ENCODE results near the gene HAVCR1.
"Not testable (repeated sequence)": the region's sequence is repeated elsewhere in the genome, so short reads cannot be mapped to it uniquely, and the experiment has no call there.

The HAVCR1 gene

DNA sequence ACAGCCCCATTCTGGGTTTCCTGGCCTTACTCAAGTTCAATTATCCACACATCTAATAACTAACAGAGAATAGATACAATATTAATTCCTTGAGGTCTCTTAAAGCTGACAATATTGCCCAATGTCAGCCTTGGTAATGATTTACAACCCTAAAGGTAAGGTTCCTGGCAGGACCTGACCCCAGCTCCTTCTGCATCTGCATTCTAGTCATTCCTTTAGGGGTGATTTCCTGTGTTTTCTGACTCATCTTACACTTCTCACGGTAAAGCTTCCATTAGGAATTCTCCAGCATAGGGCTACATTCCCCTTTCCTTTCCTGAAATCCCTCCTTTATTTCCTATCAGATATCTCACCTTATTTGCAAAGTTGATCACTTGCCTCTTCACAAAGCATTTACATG is 9.3 kb downstream of the HAVCR1 start:
- no peak for DNase-seq

DNA sequence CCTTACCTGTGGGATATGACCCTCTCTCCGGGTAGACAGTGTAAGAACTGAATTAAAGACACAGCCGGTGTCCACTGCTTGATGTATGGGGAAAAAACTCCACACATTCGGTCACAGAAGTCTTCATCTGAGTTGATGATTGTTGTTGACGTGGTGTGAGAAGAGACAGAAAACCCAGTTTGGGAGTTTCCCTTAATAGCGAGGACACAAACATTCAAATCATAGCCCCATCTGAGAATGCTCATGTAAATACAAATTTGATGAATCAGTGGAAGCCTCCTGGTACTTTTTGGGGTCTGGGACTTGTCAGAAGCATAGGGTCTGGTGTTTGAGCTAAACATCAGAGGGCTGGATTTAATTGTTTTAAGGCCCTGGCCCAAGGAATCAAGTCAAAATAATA is 11.0 kb downstream of the HAVCR1 start:
- no peak for DNase-seq

DNA sequence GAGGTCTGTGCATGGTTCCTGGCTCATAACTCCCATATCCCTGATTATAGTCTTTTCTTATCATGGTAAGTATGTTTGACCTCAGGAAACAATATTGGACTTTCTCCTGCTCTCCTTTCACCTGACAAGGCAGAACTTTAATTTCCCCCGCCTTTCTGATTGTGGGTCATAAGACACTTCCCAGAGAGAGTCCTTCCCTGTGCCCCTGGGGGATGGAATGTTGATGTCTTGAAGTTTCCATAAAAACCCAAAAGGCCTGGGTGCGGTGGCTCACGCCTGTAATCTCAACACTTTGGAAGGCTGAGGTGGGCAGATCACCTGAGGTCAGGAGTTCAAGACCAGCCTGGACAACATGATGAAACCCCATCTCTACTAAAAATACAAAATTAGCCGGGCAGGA is 11.9 kb downstream of the HAVCR1 start:
- not testable (repeated sequence) for DNase-seq

GRCh38 chr5:157046041-157046440 is 12.9 kb downstream of the HAVCR1 start:
- no peak for DNase-seq

- no peak for DNase-seq
Observed at GRCh38 chr5:157045601-157046000, 13.3 kb downstream of the HAVCR1 start.

DNA sequence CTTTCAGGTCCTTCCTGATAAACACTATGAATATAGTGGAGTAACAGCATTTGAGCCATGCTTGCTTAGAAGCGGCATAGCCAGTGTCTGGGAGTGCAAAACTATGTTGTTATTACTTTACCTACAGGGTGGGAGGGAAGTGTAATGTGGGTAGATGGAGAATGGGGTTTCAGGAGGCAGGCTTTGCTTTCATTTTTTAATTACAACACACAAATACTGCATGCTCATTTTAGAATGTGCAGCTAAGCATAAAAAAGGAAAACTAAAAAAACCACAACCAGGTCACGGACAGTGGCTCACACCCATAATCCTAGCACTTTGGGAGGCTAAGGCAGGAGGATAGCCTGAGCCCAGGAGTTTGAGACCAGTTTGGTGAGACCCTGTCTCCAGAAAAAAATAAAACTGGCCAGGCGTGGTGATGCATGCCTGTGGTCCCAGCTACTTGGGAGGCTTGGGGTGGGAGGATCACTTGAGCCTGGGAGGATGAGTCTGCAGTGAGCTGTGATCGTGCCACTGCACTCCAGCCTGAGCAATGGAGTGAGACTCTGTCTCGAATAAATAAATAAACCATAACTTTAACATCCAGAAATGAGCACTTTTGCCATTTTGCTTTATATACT is 20.2 kb downstream of the HAVCR1 start:
- no peak for DNase-seq

DNA sequence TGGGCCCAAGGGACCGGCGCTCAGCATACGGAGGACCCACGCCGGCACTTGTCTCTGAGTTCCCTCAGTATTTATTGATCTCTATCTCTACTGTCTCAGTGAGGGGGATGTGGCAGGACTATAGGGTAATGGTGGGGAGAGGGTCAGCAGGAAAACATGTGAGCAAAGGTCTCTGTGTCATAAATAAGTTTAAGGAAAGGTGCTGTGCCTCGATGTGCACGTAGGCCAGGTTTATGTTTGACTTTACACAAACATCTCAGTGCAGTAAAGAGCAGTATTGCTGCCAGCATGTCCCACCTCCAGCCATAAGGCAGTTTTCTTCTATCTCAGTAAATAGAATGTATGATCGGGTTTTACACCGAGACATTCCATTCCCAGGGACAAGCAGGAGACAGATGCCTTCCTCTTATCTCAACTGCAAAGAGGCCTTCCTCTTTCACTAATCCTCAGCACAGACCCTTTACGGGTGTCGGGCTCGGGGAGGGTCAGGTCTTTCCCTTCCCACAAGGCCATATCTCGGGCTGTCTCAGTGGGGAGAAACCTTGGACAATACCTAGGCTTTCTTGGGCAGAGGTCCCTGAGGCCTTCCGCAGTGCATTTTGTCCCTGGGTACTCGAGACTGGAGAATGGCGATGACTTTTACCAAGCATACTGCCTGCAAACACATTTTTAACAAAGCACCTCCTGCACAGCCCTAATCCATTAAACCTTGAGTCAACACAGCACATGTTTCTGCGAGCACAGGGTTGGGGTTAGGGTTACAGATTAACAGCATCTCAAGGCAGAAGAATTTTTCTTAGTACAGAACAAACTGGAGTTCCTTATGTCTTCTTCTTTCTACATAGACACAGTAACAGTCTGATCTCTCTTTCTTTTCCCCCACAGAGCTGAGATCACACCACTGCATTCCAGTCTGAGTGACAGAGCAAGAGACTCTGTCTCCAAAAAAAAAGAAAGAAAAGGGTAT is 24.5 kb downstream of the HAVCR1 start:
- not testable (repeated sequence) for DNase-seq

DNA sequence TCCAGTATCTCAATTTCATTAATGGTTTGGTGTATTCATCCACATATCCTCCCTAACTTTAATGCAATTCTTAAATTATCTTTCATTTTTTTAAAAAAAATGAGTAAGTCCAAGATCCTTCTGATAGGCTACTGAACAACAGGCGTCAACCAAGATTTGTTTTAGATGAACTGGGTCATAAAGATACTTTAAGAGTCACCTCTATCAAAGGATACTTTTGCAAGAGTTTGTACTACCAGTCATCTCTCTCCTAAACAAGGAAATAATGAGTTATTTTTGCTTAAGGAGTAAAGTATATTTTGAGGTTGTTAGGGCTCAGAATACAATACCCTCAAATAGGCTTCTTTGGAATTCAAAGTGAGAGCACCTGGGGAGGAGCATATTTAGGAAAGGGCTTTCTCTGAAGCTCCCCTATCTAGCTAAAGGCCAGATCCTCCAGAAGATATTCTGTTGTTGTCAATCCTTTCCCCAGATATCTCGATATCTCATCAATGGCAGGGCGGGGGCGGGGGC is 25.8 kb downstream of the HAVCR1 start:
- no peak for DNase-seq

- DNase-seq, result no peak
Observed at GRCh38 chr5:157030692-157031091, 28.2 kb downstream of the HAVCR1 start.

DNA sequence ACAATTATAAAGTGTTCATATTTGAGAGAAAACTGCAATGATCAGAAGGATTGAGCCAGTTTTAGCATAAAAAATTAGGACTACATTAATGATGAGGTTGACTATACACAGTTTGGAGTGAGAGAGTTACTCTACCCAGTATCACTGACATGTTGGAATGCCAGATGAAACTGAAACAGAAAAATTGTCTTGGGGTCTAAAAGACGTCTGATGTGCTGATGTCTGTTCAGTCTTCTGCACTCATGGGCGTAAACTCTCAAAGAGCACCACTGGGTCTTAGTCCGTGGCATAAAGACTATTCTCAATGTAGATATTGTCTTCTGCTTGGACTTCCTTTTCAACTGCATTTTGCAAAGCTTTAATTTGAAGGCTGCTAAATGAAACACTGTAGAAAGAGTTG is 29.5 kb downstream of the HAVCR1 start:
- DNase-seq, result no peak

DNA sequence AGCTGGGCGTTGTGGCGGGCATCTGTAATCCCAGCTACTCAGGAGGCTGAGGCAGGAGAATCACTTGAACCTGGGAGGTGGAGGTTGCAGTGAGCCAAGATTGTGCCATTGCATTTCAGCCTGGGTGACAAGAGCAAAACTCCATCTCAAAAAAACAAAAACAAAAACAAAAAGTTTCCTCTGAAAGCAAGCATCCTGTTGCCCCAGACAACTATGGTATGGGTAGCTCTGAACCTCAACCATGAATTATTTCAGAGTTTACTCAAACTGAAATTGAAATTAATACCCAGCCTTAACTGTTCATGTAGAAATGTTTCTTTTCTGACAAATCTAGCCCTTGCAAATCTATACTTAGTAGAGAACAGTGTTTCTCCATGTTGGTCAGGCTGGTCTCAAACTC is 31.3 kb downstream of the HAVCR1 start:
- DNase-seq, result not testable (repeated sequence)

- DNase-seq, result no peak
Observed at GRCh38 chr5:157026789-157027424, 32.0 kb downstream of the HAVCR1 start.

DNA sequence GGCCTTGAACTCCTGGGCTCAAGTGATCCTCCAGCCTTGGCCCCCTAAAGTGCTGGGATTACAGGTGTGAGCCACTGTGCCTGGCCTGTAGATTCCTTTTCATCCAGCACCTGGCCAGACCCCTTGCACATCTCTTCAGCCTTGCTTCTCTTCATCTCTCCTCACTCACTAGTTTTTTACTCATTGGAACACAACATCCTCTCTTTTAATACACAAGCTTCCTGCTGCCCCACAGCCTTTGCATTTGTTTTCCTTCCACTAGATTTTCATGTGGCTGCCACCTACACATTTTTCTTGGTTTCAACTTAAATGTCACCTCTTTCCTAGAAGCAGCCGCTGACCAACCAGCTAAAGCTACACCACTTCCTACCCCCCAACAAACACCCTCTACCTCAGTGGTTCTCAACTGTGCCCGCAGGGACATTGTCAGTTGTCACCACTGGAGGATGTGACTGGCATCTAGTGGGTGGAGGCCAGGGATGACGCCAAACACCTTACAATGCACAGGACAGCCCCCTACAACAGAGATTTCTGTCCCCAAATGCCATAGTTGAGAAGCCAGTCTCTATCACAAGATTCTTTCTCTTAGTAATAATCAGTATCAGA is 33.7 kb downstream of the HAVCR1 start:
- no peak for DNase-seq

GRCh38 chr5:157024208-157024959 is 34.5 kb downstream of the HAVCR1 start:
- no peak for DNase-seq

DNA sequence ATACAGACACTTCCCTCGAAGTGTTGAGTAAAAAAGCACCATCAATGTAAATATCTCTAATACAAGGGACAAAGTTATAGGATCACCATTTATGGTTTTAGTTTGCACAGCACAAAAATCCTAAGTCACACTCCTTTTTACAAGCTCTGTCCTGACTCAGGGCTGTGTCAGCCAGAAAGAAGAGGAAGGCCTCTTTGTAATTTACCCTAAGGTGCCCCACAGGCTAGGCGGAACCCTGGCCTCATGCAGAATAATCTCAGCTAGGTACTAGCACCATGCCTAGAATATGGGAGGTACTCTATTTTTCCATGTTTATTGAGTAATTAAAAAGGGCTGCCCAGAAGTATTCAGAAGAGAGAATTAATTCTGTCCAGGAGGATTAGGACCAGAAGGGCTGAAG is 36.9 kb downstream of the HAVCR1 start:
- no peak for DNase-seq

GRCh38 chr5:157020511-157021222 is 38.2 kb downstream of the HAVCR1 start:
- DNase-seq, result no peak

- no peak for DNase-seq
Observed at GRCh38 chr5:157020002-157020401, 38.9 kb downstream of the HAVCR1 start.

DNA sequence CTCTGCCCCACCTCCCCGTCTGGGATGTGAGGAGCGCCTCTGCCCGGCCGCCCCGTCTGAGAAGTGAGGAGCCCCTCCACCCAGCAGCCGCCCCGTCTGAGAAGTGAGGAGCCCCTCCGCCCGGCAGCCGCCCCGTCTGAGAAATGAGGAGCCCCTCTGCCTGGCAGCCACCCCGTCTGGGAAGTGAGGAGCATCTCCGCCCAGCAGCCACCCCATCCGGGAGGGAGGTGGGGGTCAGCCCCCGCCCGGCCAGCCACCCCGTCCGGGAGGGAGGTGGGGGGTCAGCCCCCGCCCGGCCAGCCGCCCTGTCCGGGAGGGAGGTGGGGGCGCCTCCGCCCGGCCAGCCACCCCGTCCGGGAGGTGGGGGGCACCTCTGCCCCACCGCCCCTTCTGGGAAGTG is 44.8 kb downstream of the HAVCR1 start:
- DNase-seq, result not testable (repeated sequence)

DNA sequence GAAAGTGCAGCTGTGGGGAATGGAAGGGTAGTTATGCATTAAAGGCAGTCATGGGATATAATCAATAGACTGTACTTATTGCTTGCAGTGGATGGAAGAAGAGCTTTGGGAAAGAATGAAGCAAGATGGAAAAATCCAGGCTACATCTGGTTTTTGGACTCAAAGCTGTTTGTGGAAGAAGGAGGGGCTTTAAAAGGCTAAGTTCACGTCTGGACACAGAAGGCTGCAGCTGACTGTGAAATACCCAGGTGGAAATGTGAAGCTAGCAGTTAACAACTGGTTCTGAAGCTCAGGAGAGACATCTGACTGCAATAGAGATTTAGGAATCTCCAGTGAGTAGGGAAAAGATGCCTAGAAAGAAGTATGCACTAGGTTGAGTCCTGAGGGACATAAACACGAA is 52.7 kb downstream of the HAVCR1 start:
- no peak for DNase-seq

DNA sequence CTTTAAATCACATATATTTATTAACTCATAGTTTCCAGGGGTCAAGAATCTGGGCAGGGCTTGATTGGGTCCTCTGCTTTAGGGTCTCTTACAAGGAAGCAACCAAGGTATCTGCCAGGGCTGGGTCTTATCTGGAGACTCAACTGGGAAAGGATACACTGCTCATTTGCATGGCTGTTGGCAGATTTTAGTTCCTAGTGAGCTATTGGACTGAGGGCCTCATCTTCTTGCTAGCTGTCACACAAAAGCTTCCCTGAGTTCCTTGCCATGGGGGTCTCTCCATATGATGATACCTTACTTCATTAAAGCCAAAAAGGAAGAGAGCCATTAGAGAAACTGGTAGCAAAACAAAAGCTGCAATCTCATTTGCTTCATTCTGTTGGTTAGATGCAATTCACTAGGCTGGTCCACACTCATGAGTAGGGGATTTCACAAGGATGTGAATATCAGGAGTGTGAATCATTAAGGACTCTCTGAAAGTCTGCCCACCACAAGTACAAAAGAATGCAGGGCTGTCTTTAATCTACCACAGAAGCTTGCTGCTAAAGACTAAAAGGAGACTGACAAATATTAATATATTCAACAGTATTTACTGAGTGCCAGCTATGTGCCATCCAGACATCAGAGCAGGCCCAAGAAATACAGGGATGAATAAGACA is 53.9 kb downstream of the HAVCR1 start:
- DNase-seq, result no peak

DNA sequence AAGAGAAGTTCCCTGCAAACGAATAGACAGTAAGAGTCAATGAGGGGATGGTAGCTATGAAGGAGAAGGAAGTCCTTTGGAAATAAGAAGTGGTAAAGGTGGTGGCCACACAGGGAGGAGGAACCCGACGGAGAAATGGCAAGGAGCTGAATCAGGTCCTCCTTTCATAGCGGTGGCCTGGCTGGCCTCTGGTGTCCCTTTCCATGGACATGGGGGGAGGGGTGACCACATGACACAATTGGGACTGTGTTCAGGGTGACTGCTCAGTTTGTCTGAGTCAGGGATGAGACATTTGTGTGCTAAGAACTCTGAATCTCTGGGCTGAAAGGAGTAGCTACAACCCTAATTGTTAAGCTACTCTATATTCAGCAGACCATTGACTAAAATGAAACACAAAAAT is 67.2 kb downstream of the HAVCR1 start:
- DNase-seq, result peak; percentile 16
